Progenitor cell of endocrine pancreas (in vitro differentiated cells): Measurements from ENCODE around the gene C18orf54. TPM values are rescaled to one million over a fixed set of nuclear protein-coding genes. Genes with fewer than 3 reads are reported as not detected.
"Not testable (repeated sequence)": the region's sequence is repeated elsewhere in the genome, so short reads cannot be mapped to it uniquely, and the experiment has no call there.

Experiments used
- DNase-seq: peaks from one replicate; pipeline ENCODE4 v3.0.0; 2021; ENCODE audit warnings: low spot score; ENCODE audit not compliant: unreplicated experiment
- H3K27ac Mint-ChIP-seq: 2 replicates; pipeline ENCODE4 v1.8.0; 2021; ENCODE audit warnings: mild to moderate bottlenecking, moderate library complexity, mixed read lengths
- H3K27me3 Mint-ChIP-seq: 2 replicates; pipeline ENCODE4 v1.8.0; 2021; ENCODE audit warnings: mixed read lengths
- H3K36me3 Mint-ChIP-seq: 2 replicates; pipeline ENCODE4 v1.8.0; 2022; ENCODE audit warnings: mixed read lengths; ENCODE audit not compliant: insufficient read depth
- H3K4me1 Mint-ChIP-seq: 2 replicates; pipeline ENCODE4 v1.8.0; 2021; ENCODE audit warnings: low read depth, mixed read lengths
- H3K4me3 Mint-ChIP-seq: 2 replicates; pipeline ENCODE4 v1.8.0; 2021; ENCODE audit warnings: low read depth, mild to moderate bottlenecking, moderate library complexity, mixed read lengths
- H3K9me3 Mint-ChIP-seq: 2 replicates; pipeline ENCODE4 v1.8.0; 2021; ENCODE audit warnings: low read depth, mixed read lengths
- CTCF ChIP-seq: fragments of 200-600 bp; sonication (generic); IDR thresholded peaks from one replicate; pipeline ENCODE4 v1.5.0; 2021; ENCODE audit warnings: antibody characterized with exemption, mild to moderate bottlenecking; ENCODE audit not compliant: unreplicated experiment
- total RNA-seq: library from RNA; stranded (reverse); gene quantifications from 2 replicates; pipeline ENCODE4 v1.2.1, GENCODE V29; 2021

C18orf54 gene
- total RNA-seq, 1 donor from 2014 or later = 12.2 TPM

- no peak for DNase-seq
- Mint-ChIP-seq H3K4me3 (no peak overlapping the region), H3K27ac (no peak overlapping the region), H3K36me3 (peaks cover 3% of the 10 kb centered on the region), H3K9me3 (no peaks in the 10 kb centered on the region), H3K4me1 (no peaks in the 10 kb centered on the region), H3K27me3 (no peaks in the 10 kb centered on the region)
- TF ChIP-seq CTCF = no peak
These were observed 20.4 kb downstream of the C18orf54 start for GRCh38 chr18:54378057-54378456.

GRCh38 chr18:54381640-54382039 is 23.9 kb downstream of the C18orf54 start:
- peaks cover 6% of the 10 kb centered on the region for H3K4me1 Mint-ChIP-seq

GRCh38 chr18:54382076-54382475 is 24.4 kb downstream of the C18orf54 start:
- no peak for DNase-seq
- peaks cover 3% of the 10 kb centered on the region for H3K36me3 Mint-ChIP-seq
- H3K27me3 Mint-ChIP-seq = no peaks in the 10 kb centered on the region
- H3K4me1 Mint-ChIP-seq = peaks cover 6% of the 10 kb centered on the region
- no peak for TF ChIP-seq CTCF
- H3K4me3 Mint-ChIP-seq = no peak overlapping the region
- no peaks in the 10 kb centered on the region for H3K9me3 Mint-ChIP-seq
- H3K27ac Mint-ChIP-seq = no peak overlapping the region

More at GRCh38 chr18:54381640-54382039, 23.9 kb downstream of the C18orf54 start:
- Mint-ChIP-seq H3K27me3 (no peaks in the 10 kb centered on the region), H3K9me3 (no peaks in the 10 kb centered on the region), H3K27ac (no peak overlapping the region), H3K36me3 (peaks cover 3% of the 10 kb centered on the region), H3K4me3 (no peak overlapping the region)
- no peak for DNase-seq
- TF ChIP-seq CTCF = no peak

GRCh38 chr18:54382733-54383252 is 25.1 kb downstream of the C18orf54 start:
- TF ChIP-seq CTCF = no peak
- H3K36me3 Mint-ChIP-seq = peaks cover 3% of the 10 kb centered on the region
- peaks cover 6% of the 10 kb centered on the region for H3K4me1 Mint-ChIP-seq
- H3K4me3 Mint-ChIP-seq = no peak overlapping the region
- H3K9me3 Mint-ChIP-seq = no peaks in the 10 kb centered on the region
- no peak overlapping the region for H3K27ac Mint-ChIP-seq
- no peaks in the 10 kb centered on the region for H3K27me3 Mint-ChIP-seq
- no peak for DNase-seq

- no peak for DNase-seq
- no peak for TF ChIP-seq CTCF
- no peaks in the 10 kb centered on the region for H3K27me3 Mint-ChIP-seq
- no peak overlapping the region for H3K4me3 Mint-ChIP-seq
- no peak overlapping the region for H3K27ac Mint-ChIP-seq
- peaks cover 8% of the 10 kb centered on the region for H3K9me3 Mint-ChIP-seq
- H3K4me1 Mint-ChIP-seq = peaks cover 14% of the 10 kb centered on the region
- H3K36me3 Mint-ChIP-seq = peaks cover 4% of the 10 kb centered on the region
These were observed 28.3 kb downstream of the C18orf54 start for GRCh38 chr18:54386043-54386442.

GRCh38 chr18:54386800-54387495 is 29.2 kb downstream of the C18orf54 start:
- not testable (repeated sequence) for H3K27me3 Mint-ChIP-seq, H3K36me3 Mint-ChIP-seq, H3K27ac Mint-ChIP-seq, H3K9me3 Mint-ChIP-seq, DNase-seq, H3K4me3 Mint-ChIP-seq
- H3K4me1 Mint-ChIP-seq = peaks cover 14% of the 10 kb centered on the region
